Left ventricle myocardium inferior (tissue), 1 donor: ENCODE results near the gene KIAA0513. TPM values are rescaled to one million over a fixed set of nuclear protein-coding genes. Genes with fewer than 3 reads are reported as not detected.

Experiments used
- DNase-seq: peaks from one replicate; pipeline ENCODE4 v3.0.0-alpha.2; 2020
- H3K27ac ChIP-seq: fragments of 200-600 bp; replicated peaks from 2 replicates; pipeline ENCODE4 v1.8.0; 2021
- H3K27me3 ChIP-seq: fragments of 200-600 bp; 2 replicates; pipeline ENCODE4 v1.8.0; 2021; ENCODE audit warnings: low read depth
- H3K36me3 ChIP-seq: fragments of 200-600 bp; 2 replicates; pipeline ENCODE4 v1.8.0; 2021
- H3K4me1 ChIP-seq: fragments of 200-600 bp; 2 replicates; pipeline ENCODE4 v1.8.0; 2021
- H3K4me3 ChIP-seq: fragments of 200-600 bp; 2 replicates; pipeline ENCODE4 v1.8.0; 2021; ENCODE audit warnings: mild to moderate bottlenecking, moderate library complexity
- H3K9me3 ChIP-seq: fragments of 200-600 bp; replicated peaks from 2 replicates; pipeline ENCODE4 v1.8.0; 2021
- intact Hi-C: fragments of 100-400 bp; cut with micrococcal nuclease; formaldehyde crosslinking; loops from one replicate; pipeline ENCODE4 v1.11.0; 2022
- total RNA-seq: library from RNA; stranded (reverse); fragmentation: NEBNext Ultra II Directional; extraction: Animal tissue kit (Norgen Biotek cat#: 25700); gene quantifications from one replicate; pipeline ENCODE4 v1.2.1, GENCODE V29; 2021
- TF ChIP-seq, protein P1 (sequence below): fragments of 200-600 bp; IDR thresholded peaks from 2 replicates; pipeline ENCODE4 v1.8.0; 2021; ENCODE audit warnings: antibody characterized with exemption, mild to moderate bottlenecking, borderline replicate concordance
- donor health status: DM: no; HTN: yes; CAD: no; lungs with severe emphysema.

Gene KIAA0513
- total RNA-seq, 1 donor from 2014 or later = 10.0 TPM

DNA sequence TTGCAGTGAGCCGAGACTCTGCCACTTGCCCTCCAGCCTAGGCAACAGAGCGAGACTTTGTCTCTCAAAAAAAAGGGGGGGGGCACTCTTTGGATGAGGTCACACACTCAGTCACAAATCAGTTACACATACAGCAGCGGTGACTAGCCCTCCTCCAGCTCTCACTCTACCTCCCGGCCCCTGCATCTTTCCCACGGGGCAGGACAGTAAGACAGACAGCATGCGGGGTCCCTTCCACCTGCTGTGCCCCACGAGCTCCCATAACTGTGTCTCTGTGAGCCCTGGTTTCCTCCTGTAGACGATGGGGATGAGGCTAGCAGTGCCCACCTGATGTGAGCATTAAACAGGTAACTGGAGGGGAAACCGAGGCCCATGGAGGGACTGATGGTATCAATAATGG is 79.5 kb downstream of the KIAA0513 start:
- H3K27ac ChIP-seq = no peak overlapping the region
- DNase-seq = no peak
- no peaks in the 10 kb centered on the region for H3K36me3 ChIP-seq
- intact Hi-C loops = no loop called here
- H3K4me3 ChIP-seq = no peak overlapping the region
- peaks cover 5% of the 10 kb centered on the region for H3K27me3 ChIP-seq
- H3K4me1 ChIP-seq = no peaks in the 10 kb centered on the region
- H3K9me3 ChIP-seq = no peaks in the 10 kb centered on the region
- TF ChIP-seq, protein P1, sequence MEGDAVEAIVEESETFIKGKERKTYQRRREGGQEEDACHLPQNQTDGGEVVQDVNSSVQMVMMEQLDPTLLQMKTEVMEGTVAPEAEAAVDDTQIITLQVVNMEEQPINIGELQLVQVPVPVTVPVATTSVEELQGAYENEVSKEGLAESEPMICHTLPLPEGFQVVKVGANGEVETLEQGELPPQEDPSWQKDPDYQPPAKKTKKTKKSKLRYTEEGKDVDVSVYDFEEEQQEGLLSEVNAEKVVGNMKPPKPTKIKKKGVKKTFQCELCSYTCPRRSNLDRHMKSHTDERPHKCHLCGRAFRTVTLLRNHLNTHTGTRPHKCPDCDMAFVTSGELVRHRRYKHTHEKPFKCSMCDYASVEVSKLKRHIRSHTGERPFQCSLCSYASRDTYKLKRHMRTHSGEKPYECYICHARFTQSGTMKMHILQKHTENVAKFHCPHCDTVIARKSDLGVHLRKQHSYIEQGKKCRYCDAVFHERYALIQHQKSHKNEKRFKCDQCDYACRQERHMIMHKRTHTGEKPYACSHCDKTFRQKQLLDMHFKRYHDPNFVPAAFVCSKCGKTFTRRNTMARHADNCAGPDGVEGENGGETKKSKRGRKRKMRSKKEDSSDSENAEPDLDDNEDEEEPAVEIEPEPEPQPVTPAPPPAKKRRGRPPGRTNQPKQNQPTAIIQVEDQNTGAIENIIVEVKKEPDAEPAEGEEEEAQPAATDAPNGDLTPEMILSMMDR = no peak

DNA sequence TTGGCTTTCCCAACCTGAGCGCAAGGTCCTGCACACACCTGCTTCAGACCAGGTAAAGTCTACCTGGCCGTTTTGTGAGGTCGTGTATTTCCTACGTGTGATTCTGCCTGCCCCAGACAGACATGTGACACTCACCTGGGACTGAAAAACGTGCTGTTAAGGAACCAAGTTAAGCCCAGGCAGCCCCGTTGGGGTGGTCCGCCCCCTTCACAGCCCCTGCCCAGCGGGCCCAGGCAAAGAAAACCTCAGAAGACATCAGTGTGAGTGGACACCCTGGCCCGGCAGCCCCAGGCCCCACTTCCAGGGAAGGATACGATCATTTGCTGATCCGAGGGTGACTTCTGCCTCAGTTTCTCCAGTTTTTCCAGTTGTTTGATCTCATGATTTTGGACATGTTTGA is 79.9 kb downstream of the KIAA0513 start:
- Histone ChIP-seq H3K9me3 (no peaks in the 10 kb centered on the region), H3K4me3 (no peak overlapping the region), H3K27ac (no peak overlapping the region), H3K4me1 (no peaks in the 10 kb centered on the region), H3K36me3 (no peaks in the 10 kb centered on the region), H3K27me3 (peaks cover 5% of the 10 kb centered on the region)
- intact Hi-C loops = no loop called here
- no peak for DNase-seq
- TF ChIP-seq, protein P1 = no peak

DNA sequence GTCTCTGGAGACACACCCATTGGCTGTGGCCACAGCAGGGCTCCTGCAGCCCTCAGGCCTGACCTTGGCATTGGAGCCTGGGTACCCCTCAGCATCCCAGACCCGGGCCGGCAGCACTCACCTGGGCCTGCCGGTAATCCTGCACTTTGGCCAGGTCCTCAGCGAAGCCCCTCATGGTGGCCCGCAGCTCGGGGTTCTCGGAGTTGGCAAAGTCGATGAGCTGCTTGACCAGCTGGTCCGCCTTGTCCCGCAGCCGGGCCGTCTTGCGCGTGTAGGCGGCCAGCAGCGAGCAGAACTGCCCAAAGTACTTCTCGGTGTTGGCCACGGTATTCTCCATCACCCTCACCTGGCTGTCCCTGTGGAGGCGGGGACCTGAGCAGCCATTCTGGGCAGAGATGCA is 82.5 kb downstream of the KIAA0513 start:
- TF ChIP-seq, protein P1 = no peak
- H3K9me3 ChIP-seq = no peaks in the 10 kb centered on the region
- intact Hi-C loops = loop anchor here (10.0 kb wide), 1 partner anchor 125 kb away; no protein-coding TSS in a partner anchor
- no peak overlapping the region for H3K4me3 ChIP-seq
- no peaks in the 10 kb centered on the region for H3K36me3 ChIP-seq
- H3K27ac ChIP-seq = no peak overlapping the region
- H3K27me3 ChIP-seq = peaks cover 5% of the 10 kb centered on the region
- H3K4me1 ChIP-seq = peaks cover 5% of the 10 kb centered on the region
- no peak for DNase-seq

DNA sequence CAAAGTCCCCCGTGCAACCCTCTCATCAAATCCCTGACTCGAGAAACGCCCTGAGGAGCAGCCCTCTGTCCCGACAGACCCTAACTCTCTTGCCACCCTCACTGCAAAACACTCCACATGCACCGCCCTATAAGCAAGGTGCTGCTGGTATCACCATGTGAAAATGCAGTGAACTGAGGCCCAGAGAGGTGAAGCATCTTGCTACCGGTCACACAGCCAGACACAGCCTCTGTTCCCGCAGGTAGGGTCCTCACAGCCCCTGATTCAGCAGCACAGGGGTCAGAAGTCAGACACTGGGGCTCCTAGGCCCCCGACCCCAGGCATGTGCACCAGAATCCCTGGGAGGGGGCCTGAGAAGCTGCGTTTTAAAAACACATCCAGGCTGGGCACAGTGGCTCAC is 83.6 kb downstream of the KIAA0513 start:
- DNase-seq = no peak
- intact Hi-C loops = loop anchor here (10.0 kb wide), 1 partner anchor 124 kb away; no protein-coding TSS in a partner anchor

DNA sequence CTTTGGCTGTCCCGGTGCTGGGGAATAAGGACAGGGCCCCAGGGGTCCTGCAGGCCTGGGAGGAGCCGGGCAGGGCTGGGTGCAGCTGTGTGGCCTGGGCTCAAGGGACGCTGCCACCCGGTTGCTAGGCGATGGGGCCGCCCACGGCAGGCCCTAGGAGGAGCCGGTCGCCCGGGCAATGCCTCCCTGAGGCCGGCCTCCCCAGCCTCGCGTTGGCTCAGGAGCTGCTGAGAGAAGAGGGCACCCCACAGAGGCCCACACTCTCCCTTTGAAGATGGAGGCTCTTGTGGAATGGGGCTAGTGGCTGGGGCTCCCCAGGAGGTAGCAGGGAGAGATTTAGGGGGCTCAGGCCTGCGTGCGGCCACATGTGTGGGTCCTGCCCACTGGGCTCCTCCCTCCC is 84.8 kb downstream of the KIAA0513 start, which contains the start of gene CIBAR2:
Gene CIBAR2 (minus strand): TSS at position 109 of the 400 bp plus-strand sequence. CDS start 120 bp downstream, outside the sequence.
- peaks cover 5% of the 10 kb centered on the region for H3K27me3 ChIP-seq
- intact Hi-C loops = loop anchor here (10.0 kb wide), 1 partner anchor 122 kb away; no protein-coding TSS in a partner anchor
- H3K4me1 ChIP-seq = peaks cover 8% of the 10 kb centered on the region
- H3K27ac ChIP-seq = no peak within 1 kb of the TSS
- H3K36me3 ChIP-seq = no peaks in the 10 kb centered on the region
- H3K4me3 ChIP-seq = no peak within 1 kb of the TSS
- TF ChIP-seq, protein P1 = no peak
- no peaks in the 10 kb centered on the region for H3K9me3 ChIP-seq
- no peak for DNase-seq

More for the DNA sequence above, 83.6 kb downstream of the KIAA0513 start:
- H3K27me3 ChIP-seq = peaks cover 5% of the 10 kb centered on the region
- TF ChIP-seq, protein P1 = no peak
- no peaks in the 10 kb centered on the region for H3K9me3 ChIP-seq
- H3K4me3 ChIP-seq = no peak overlapping the region
- no peaks in the 10 kb centered on the region for H3K36me3 ChIP-seq
- H3K27ac ChIP-seq = no peak overlapping the region
- peaks cover 8% of the 10 kb centered on the region for H3K4me1 ChIP-seq
